H9 (cell line): ENCODE results near the gene XIRP1. TPM values are rescaled to one million over a fixed set of nuclear protein-coding genes. Genes with fewer than 3 reads are reported as not detected.
A peak's percentile ranks its signal among the peaks of the same experiment; 100 is the strongest.

Source experiments
- DNase-seq: peaks from one replicate; pipeline ENCODE4 v3.0.0-alpha.2; 2017
- H2AFZ ChIP-seq: one replicate; pipeline ENCODE4 v1.6.1; 2013; ENCODE audit warnings: mild to moderate bottlenecking, low read length, control low read depth, moderate library complexity
- H2AK5ac ChIP-seq: 2 replicates; pipeline ENCODE4 v1.6.1; 2013; ENCODE audit warnings: low read length, control low read depth, mixed read lengths; ENCODE audit not compliant: insufficient read length
- H2BK120ac ChIP-seq: one replicate; pipeline ENCODE4 v1.6.1; 2013; ENCODE audit warnings: low read depth, mild to moderate bottlenecking, low read length, control low read depth, inconsistent platforms; ENCODE audit not compliant: poor library complexity, severe bottlenecking
- H2BK12ac ChIP-seq: 2 replicates; pipeline ENCODE4 v1.6.1; 2013; ENCODE audit warnings: low read length, control low read depth, mixed read lengths, low read depth; ENCODE audit not compliant: insufficient read length
- H2BK15ac ChIP-seq: 2 replicates; pipeline ENCODE4 v1.6.1; 2013; ENCODE audit warnings: low read depth, low read length, control low read depth
- H2BK20ac ChIP-seq: one replicate; pipeline ENCODE4 v1.6.1; 2013; ENCODE audit warnings: low read depth, mild to moderate bottlenecking, low read length, control low read depth, inconsistent platforms; ENCODE audit not compliant: poor library complexity, severe bottlenecking
- H2BK5ac ChIP-seq: 2 replicates; pipeline ENCODE4 v1.6.1; 2013; ENCODE audit warnings: low read length, control low read depth, mixed read lengths; ENCODE audit not compliant: insufficient read length
- H3K14ac ChIP-seq: 2 replicates; pipeline ENCODE4 v1.6.1; 2013; ENCODE audit warnings: low read length, control low read depth; ENCODE audit not compliant: insufficient read depth
- H3K18ac ChIP-seq: 2 replicates; pipeline ENCODE4 v1.6.1; 2013; ENCODE audit warnings: low read depth, mild to moderate bottlenecking, mixed read lengths, low read length, control low read depth; ENCODE audit not compliant: insufficient read length
- H3K23ac ChIP-seq: 2 replicates; pipeline ENCODE4 v1.6.1; 2013; ENCODE audit warnings: low read length, control low read depth, mixed read lengths, low read depth; ENCODE audit not compliant: insufficient read length
- H3K23me2 ChIP-seq: 2 replicates; pipeline ENCODE4 v1.6.1; 2013; ENCODE audit warnings: low read depth, mild to moderate bottlenecking, mixed read lengths, low read length, control low read depth; ENCODE audit not compliant: insufficient read length, poor library complexity, severe bottlenecking
- H3K27ac ChIP-seq: 2 replicates; pipeline ENCODE4 v1.5.1; 2013; ENCODE audit warnings: low read length, control low read depth, mixed read lengths, low read depth; ENCODE audit not compliant: insufficient read length
- H3K27me3 ChIP-seq: 2 replicates; pipeline ENCODE4 v1.6.1; 2013; ENCODE audit warnings: low read length, control low read depth, inconsistent platforms; ENCODE audit not compliant: insufficient read depth
- H3K4ac ChIP-seq: 2 replicates; pipeline ENCODE4 v1.6.1; 2013; ENCODE audit warnings: low read depth, mild to moderate bottlenecking, control low read depth, inconsistent platforms, low read length, moderate library complexity
- H3K4me1 ChIP-seq: 2 replicates; pipeline ENCODE4 v1.6.1; 2013; ENCODE audit warnings: low read length, control low read depth, inconsistent platforms; ENCODE audit not compliant: insufficient read depth
- H3K4me2 ChIP-seq: 2 replicates; pipeline ENCODE4 v1.6.1; 2013; ENCODE audit warnings: low read length, control low read depth, mixed read lengths; ENCODE audit not compliant: insufficient read length, insufficient read depth
- H3K56ac ChIP-seq: 2 replicates; pipeline ENCODE4 v1.6.1; 2013; ENCODE audit warnings: low read depth, mild to moderate bottlenecking, mixed read lengths, low read length, control low read depth; ENCODE audit not compliant: insufficient read length
- H3K79me1 ChIP-seq: 2 replicates; pipeline ENCODE4 v1.6.1; 2013; ENCODE audit warnings: low read depth, mild to moderate bottlenecking, moderate library complexity, low read length, control low read depth, inconsistent platforms; ENCODE audit not compliant: insufficient read depth, poor library complexity, severe bottlenecking
- H3K79me2 ChIP-seq: 2 replicates; pipeline ENCODE4 v1.6.1; 2013; ENCODE audit warnings: low read length, control low read depth, inconsistent platforms; ENCODE audit not compliant: insufficient read depth
- H3K9ac ChIP-seq: 2 replicates; pipeline ENCODE4 v1.6.1; 2013; ENCODE audit warnings: low read length, control low read depth, mixed read lengths; ENCODE audit not compliant: insufficient read length; ENCODE audit errors: extremely low read depth
- H3K9me3 ChIP-seq: one replicate; pipeline ENCODE4 v1.6.1; 2013; ENCODE audit warnings: low read depth, low read length, inconsistent platforms; ENCODE audit not compliant: control insufficient read depth
- H3T11ph ChIP-seq: one replicate; pipeline ENCODE4 v1.6.1; 2013; ENCODE audit warnings: mild to moderate bottlenecking, low read length, control low read depth, inconsistent platforms
- H4K20me1 ChIP-seq: one replicate; pipeline ENCODE4 v1.6.1; 2013; ENCODE audit not compliant: control insufficient read depth, insufficient read length, insufficient read depth
- H4K5ac ChIP-seq: 2 replicates; pipeline ENCODE4 v1.6.1; 2013; ENCODE audit warnings: low read depth, mild to moderate bottlenecking, mixed read lengths, low read length, control low read depth; ENCODE audit not compliant: insufficient read length
- H4K8ac ChIP-seq: replicated peaks from 2 replicates; pipeline ENCODE4 v1.6.1; 2013; ENCODE audit warnings: low read length, control low read depth, mixed read lengths, low read depth; ENCODE audit not compliant: insufficient read length
- H4K91ac ChIP-seq: 2 replicates; pipeline ENCODE4 v1.6.1; 2013; ENCODE audit warnings: low read depth, mild to moderate bottlenecking, moderate library complexity, mixed read lengths, low read length, control low read depth; ENCODE audit not compliant: insufficient read length
- H3K27ac Mint-ChIP-seq, 3 experiments: 2 replicates in 2 of 3; 3 replicates in 1 of 3; pipeline ENCODE4 v1.8.0; 2020 to 2021; ENCODE audit warnings: mixed read lengths in 3 of 3, mild to moderate bottlenecking in 1 of 3, moderate library complexity in 1 of 3
- H3K27me3 Mint-ChIP-seq: 2 replicates; pipeline ENCODE4 v1.8.0; 2021; ENCODE audit warnings: low read depth, mild to moderate bottlenecking, moderate library complexity, mixed read lengths
- H3K36me3 Mint-ChIP-seq, 3 experiments: 2 replicates in 2 of 3; 3 replicates in 1 of 3; pipeline ENCODE4 v1.8.0; 2020 to 2021; ENCODE audit warnings: low read depth in 3 of 3, mixed read lengths in 3 of 3; ENCODE audit not compliant: insufficient read depth in 1 of 3
- H3K4me1 Mint-ChIP-seq, 2 experiments: 2 replicates each; pipeline ENCODE4 v1.8.0; 2020; ENCODE audit warnings: mixed read lengths in 2 of 2
- H3K4me3 Mint-ChIP-seq, 2 experiments: 2 replicates in 1 of 2; 3 replicates in 1 of 2; pipeline ENCODE4 v1.8.0; 2020 to 2021; ENCODE audit warnings: mild to moderate bottlenecking in 2 of 2, mixed read lengths in 2 of 2, moderate library complexity in 1 of 2
- H3K9me3 Mint-ChIP-seq, 2 experiments: 2 replicates in 1 of 2; 3 replicates in 1 of 2; pipeline ENCODE4 v1.8.0; 2020; ENCODE audit warnings: mild to moderate bottlenecking in 2 of 2, mixed read lengths in 2 of 2, moderate library complexity in 1 of 2
- WGBS: extraction: QIAGEN DNeasy Blood & Tissue Kit; methylation state at CpG from one replicate; pipeline ENCODE4 v1.1.7; 2013; ENCODE audit warnings: missing lambda C conversion rate, low lambda C conversion rate, mixed read lengths; ENCODE audit not compliant: insufficient read length; ENCODE audit errors: extremely low coverage; 5-methylcytosine and 5-hydroxymethylcytosine counted together
- total RNA-seq: library from RNA; stranded (reverse); gene quantifications from 2 replicates; pipeline ENCODE4 v1.2.1, GENCODE V29; 2021
- TF ChIP-seq, protein P1 (sequence below): fragments of 200-600 bp; sonication (generic); conservative IDR thresholded peaks from 3 replicates; pipeline ENCODE4 v1.8.0; 2021; ENCODE audit warnings: antibody characterized with exemption, mild to moderate bottlenecking

The XIRP1 gene
- total RNA-seq, 1 experiment from 2014 or later: not detected

GRCh38 chr3:39150148-39150802 is 42.1 kb downstream of the XIRP1 start:
- H3K4me1 Mint-ChIP-seq: peaks cover 68 to 78% of the 10 kb centered on the region in 2 experiments
- H3T11ph ChIP-seq: no peak overlapping the region
- no peak overlapping the region for H2BK12ac ChIP-seq
- no peak for DNase-seq
- peak overlapping the region; percentile 89 to 96 (median 92); a peak in 6 of 7 replicates for H3K27ac Mint-ChIP-seq
- peaks cover 5 to 20% (median 16%) of the 10 kb centered on the region in 3 experiments; a peak in 6 of 7 replicates for H3K36me3 Mint-ChIP-seq
- no peaks in the 10 kb centered on the region for H3K27me3 ChIP-seq
- H2BK120ac ChIP-seq: no peak overlapping the region
- H4K8ac ChIP-seq: no peak overlapping the region
- no peak overlapping the region for H2AK5ac ChIP-seq
- H3K9ac ChIP-seq: no peak overlapping the region
- peak overlapping the region; percentile 64 for H3K4me2 ChIP-seq
- no peaks in the 10 kb centered on the region; a peak in 2 of 5 replicates for H3K9me3 Mint-ChIP-seq
- H2BK20ac ChIP-seq: no peak overlapping the region
- no CpG with 5 or more reads among the region's 5 CpGs for WGBS
- H3K79me2 ChIP-seq: peaks cover 5% of the 10 kb centered on the region; the same call in 1 of the 2 replicates
- peak overlapping the region; percentile 65 to 80 for H3K4me3 Mint-ChIP-seq
- no peak overlapping the region for H3K56ac ChIP-seq
- no peak overlapping the region for H2BK15ac ChIP-seq
- no peak overlapping the region for H3K14ac ChIP-seq
- H3K27ac ChIP-seq: peak overlapping the region; percentile 19
- H3K23me2 ChIP-seq: peaks cover 12% of the 10 kb centered on the region
- H3K79me1 ChIP-seq: no peaks in the 10 kb centered on the region
- no peak overlapping the region for H4K5ac ChIP-seq
- H3K27me3 Mint-ChIP-seq: peaks cover 2% of the 10 kb centered on the region
- H3K4ac ChIP-seq: no peak overlapping the region
- no peak overlapping the region for H3K23ac ChIP-seq
- H3K18ac ChIP-seq: no peak overlapping the region
- H2AFZ ChIP-seq: no peak overlapping the region
- no peaks in the 10 kb centered on the region for H3K9me3 ChIP-seq
- H4K91ac ChIP-seq: no peak overlapping the region
- peaks cover 22% of the 10 kb centered on the region; the same call in 1 of the 2 replicates for H3K4me1 ChIP-seq
- H2BK5ac ChIP-seq: no peak overlapping the region
- TF ChIP-seq, protein P1, sequence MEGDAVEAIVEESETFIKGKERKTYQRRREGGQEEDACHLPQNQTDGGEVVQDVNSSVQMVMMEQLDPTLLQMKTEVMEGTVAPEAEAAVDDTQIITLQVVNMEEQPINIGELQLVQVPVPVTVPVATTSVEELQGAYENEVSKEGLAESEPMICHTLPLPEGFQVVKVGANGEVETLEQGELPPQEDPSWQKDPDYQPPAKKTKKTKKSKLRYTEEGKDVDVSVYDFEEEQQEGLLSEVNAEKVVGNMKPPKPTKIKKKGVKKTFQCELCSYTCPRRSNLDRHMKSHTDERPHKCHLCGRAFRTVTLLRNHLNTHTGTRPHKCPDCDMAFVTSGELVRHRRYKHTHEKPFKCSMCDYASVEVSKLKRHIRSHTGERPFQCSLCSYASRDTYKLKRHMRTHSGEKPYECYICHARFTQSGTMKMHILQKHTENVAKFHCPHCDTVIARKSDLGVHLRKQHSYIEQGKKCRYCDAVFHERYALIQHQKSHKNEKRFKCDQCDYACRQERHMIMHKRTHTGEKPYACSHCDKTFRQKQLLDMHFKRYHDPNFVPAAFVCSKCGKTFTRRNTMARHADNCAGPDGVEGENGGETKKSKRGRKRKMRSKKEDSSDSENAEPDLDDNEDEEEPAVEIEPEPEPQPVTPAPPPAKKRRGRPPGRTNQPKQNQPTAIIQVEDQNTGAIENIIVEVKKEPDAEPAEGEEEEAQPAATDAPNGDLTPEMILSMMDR: peak; percentile 20; the same call in 1 of the 3 replicates
- H4K20me1 ChIP-seq: no peaks in the 10 kb centered on the region
